Measurements from ENCODE around the gene CYP3A5. TPM values are rescaled to one million over a fixed set of nuclear protein-coding genes. Genes with fewer than 3 reads are reported as not detected.

The CYP3A5 gene
- total and polyA plus RNA-seq, 2 of the 8 experiments (the other 6 are each of a cell fraction or from before 2014, with no cell fraction given) = 0.06 TPM; not detected in 1

GRCh38 chr7:99728615-99729014 is 48.8 kb upstream of the CYP3A5 start:
- Histone ChIP-seq H3K4ac (replicated peaks; ENCODE audit: insufficient read length, low read depth, low read length) (no peak overlapping the region), H3K79me1 (ENCODE audit: low read depth, low read length) (no peaks in the 10 kb centered on the region), H3K9me3 (ENCODE audit: insufficient read depth in 2 of 2, low read depth in 1 of 2, low read length in 1 of 2) (no peaks in the 10 kb centered on the region), H4K20me1 (replicated peaks in 1 of 2; ENCODE audit: control insufficient read depth in 1 of 2, insufficient read depth in 2 of 2, low read length in 2 of 2) (no peaks in the 10 kb centered on the region), H4K91ac (replicated peaks; ENCODE audit: insufficient read length, low read length) (no peak overlapping the region), H3K36me3 (ENCODE audit: control insufficient read depth in 2 of 4, insufficient read depth in 4 of 4, low read length in 3 of 4) (no peaks in the 10 kb centered on the region), H3K14ac (ENCODE audit: insufficient read length) (no peak overlapping the region), H4K5ac (ENCODE audit: insufficient read length, low read depth, low read length) (no peak overlapping the region), H2BK120ac (replicated peaks; ENCODE audit: low read depth, low read length) (no peak overlapping the region), H3K4me3 (ENCODE audit: extremely low read depth in 1 of 4, insufficient read depth in 2 of 4, low read depth in 3 of 4, low read length in 4 of 4) (no peak overlapping the region), H2BK20ac (ENCODE audit: low read length) (no peak overlapping the region), H4K8ac (ENCODE audit: extremely low read depth, insufficient read depth, low read length) (no peak overlapping the region), H3K27me3 (replicated peaks in 1 of 4; ENCODE audit: control insufficient read depth in 3 of 4, extremely low read depth in 1 of 4, insufficient read depth in 3 of 4, low read length in 3 of 4) (no peaks in the 10 kb centered on the region), H3K79me2 (ENCODE audit: control insufficient read depth in 1 of 2, insufficient read depth in 2 of 2, low read length in 2 of 2) (no peaks in the 10 kb centered on the region), H3K4me1 (replicated peaks in 1 of 4; ENCODE audit: control insufficient read depth in 3 of 4, insufficient read depth in 4 of 4, low read length in 3 of 4) (no peaks in the 10 kb centered on the region), H3K56ac (replicated peaks; ENCODE audit: insufficient read length, low read depth, low read length) (no peak overlapping the region), H2BK5ac (ENCODE audit: low read depth, low read length) (no peak overlapping the region), H2AK5ac (ENCODE audit: low read depth, low read length) (no peak overlapping the region), H2AFZ (ENCODE audit: low read length) (no peak overlapping the region), H3K23me2 (ENCODE audit: low read depth, low read length) (no peaks in the 10 kb centered on the region), H2BK15ac (ENCODE audit: low read length) (no peak overlapping the region), H3K27ac (ENCODE audit: low read depth, low read length) (no peak overlapping the region), H3K4me2 (ENCODE audit: insufficient read depth in 1 of 2, low read depth in 2 of 2, low read length in 2 of 2) (no peak overlapping the region), H3K23ac (ENCODE audit: insufficient read length) (no peak overlapping the region), H3K18ac (ENCODE audit: extremely low read depth, low read length) (no peak overlapping the region), H2BK12ac (ENCODE audit: low read depth, low read length) (no peak overlapping the region), H3K9ac (replicated peaks in 1 of 4; ENCODE audit: extremely low read depth in 1 of 4, low read depth in 3 of 4, low read length in 3 of 4) (no peak overlapping the region)
- no peak for DNase-seq (ENCODE audit: low read depth in 1 of 2, low spot score in 2 of 2)
- CTCF ChIA-PET (ENCODE audit: partially characterized antibody) = no interaction called here
- POLR2A ChIA-PET (ENCODE audit: partially characterized antibody) = interaction anchor here (0.7 kb wide), 1 partner anchor 263 kb away, joined by 3 read pairs; no protein-coding TSS in a partner anchor
- WGBS, 2 experiments (ENCODE audit: extremely low coverage in 1 of 2, insufficient coverage in 1 of 2, insufficient read length in 1 of 2, insufficient replicate concordance in 2 of 2, low coverage in 1 of 2, low lambda C conversion rate in 2 of 2, missing lambda C conversion rate in 1 of 2) = 95% methylated on average over 2 of the region's 2 CpGs; no CpG with 5 or more reads in 1 of the 2 experiments
- no peak for FAIRE-seq
- TF ChIP-seq SP4 (IDR thresholded peaks at IDR 0.05; ENCODE audit: low read length) = no peak
- no peak for TF ChIP-seq RBBP5 (IDR thresholded peaks at IDR 0.05; ENCODE audit: borderline replicate concordance, low read depth, low read length)

All from H1 (cell line).